Measurements from ENCODE around the gene MED15.

MED15 gene

DNA sequence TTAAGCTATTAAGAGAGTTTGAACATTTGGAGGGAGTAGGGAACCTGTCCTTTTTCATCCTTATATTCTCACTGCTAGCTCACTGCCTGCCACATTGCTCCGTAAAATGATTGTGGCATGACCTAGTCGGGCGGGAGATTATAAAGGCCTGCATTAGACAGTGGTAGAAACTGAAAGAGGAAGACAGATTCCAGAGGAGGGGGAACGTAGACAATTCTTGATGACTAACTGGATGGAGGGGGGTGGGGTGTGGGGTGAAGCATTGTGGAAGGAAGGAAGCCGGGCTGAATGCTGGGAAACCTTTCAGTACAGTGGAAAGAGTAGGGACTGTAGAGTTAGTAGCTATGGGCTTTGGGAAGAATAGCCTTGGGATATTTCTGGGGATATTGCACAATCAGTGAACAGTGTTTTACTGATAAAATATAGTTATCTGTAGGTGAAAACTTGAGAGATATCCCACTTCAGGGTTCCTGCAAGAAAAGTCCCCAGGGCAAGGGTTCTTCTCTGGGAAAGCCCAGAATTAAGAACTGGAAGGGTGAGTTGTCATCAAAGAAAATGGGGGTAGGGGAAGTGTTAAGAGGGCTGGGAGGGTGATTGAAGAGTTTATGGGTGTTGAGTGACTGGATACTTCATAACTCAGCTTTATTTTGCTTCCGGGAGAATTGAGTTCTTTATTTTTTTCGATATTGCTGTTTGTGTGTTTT is 2.1 kb downstream of the MED15 start:
- peak; percentile 92 for DNase-seq (ENCODE audit: low spot score)

DNA sequence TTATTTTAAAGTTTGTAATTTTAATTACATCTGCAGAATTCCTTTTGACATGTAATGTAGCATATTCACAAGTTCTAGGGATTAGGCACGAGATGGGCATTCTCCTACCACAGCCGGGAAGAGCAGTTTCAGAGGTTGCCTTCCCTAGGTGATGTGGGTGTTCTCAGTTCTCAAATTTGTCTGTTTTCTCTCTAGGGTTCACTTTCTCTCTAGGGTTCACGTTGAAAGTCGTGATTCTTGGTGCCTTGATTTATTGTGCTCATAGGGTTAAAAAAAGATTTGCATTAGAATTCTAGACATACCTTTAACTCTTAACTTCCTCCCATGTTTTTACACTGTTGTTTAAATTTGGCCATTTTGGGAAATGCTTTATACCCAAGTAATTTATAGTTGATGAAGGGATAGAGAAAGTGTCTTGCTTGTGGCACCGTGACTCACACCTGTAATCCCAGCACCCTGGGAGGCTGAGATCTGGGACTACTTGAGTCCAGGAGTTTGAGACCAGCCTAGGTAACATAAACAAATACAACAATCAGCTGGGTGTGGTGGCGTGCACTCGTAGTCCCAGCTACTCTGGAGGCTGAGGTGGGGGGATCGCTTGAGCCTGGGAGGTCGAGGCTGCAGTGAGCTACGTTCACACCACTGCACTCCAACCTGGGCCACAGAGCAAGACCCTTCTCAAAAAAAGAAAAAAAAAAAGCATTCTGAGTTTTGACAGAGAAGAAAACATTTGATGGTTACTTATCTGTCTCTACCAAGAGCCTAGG is 3.6 kb downstream of the MED15 start:
- DNase-seq (ENCODE audit: low spot score), result no peak

DNA sequence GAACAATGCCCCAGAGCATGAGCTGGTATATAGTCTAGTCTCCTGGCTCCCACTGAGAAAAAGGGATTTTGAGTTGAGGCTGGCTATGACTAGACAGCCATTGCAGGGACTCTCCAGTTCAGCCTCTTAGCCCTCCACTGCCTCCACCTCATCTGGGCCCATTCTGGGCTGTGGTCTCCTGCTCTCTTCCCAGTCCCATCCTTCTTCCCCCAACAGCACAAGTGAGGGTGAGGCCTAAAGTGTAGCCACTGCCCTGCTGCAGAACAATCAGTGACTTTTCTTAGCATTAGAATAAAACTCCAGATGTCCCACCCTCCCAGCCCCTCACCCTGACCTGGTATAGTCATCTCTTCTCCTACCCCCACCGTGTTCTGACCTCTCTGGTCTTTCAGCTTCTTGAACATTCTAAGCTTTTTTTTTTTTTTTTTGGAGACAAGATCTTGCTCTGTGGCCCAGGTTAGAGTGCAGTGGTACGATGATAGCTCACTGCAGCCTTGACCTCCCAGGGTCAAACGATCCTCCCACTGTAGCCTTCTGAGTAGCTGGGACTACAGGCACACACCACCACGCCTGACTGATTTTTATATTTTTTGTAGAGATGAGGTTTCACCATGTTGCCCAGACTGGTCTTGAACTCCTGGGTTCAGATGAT is 4.3 kb downstream of the MED15 start:
- DNase-seq (ENCODE audit: low spot score), result no peak

DNA sequence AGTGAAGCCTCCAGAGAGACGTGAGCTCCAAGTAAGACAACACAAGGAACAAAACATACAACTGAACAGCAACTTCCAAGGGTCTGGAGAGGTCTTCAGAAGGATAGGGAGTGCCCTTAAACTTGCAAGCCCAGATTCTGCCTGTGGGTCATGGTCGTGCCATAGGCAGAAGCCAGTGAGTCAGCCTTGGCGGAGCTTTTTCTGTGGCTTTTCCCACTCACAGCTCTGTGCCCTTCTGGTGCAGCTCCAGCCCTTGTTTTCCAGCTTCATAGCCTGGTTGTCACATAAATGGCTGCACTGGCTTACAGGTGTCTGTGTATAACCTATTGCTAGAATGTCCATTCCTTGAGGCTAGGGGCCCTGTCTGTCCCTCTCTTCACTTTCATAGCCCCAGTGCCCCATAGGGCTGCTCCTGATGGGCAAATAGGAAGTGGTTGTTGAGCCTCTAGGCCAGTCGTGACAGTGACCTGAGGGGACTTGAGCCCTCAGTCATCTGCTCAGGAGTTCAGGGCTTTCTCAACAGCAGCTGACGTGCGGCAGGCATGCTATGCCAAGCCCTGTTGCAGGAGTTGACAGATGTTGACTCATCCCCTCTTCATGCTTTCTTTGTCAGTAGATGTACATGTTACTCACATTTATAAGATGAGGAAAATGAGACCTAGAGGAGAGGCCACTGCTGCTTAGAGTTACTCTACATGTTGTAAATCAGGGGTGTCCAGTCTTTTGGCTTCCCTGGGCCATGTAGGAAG is 7.4 kb downstream of the MED15 start:
- peak; percentile 83 for DNase-seq (ENCODE audit: low spot score)

DNA sequence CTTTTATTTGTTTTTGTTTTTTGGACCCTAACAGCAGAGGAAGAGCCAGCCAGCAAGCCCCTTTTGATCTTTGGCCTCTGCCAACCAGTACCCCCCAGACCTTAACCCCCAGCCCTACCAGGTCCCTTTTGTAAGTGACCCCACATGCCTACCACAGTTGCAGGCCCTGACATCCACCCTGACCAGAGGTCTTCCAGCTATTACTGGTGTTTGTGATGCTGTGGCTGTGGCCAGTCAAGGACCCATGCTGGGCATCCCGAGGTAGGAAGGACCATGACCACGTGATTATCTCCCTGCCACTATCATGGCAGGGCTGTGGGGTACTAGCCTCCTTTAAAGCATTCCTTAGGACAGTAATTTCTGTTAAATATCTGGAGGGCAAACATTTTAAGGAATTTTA is 9.0 kb downstream of the MED15 start:
- DNase-seq (ENCODE audit: low spot score), result no peak

DNA sequence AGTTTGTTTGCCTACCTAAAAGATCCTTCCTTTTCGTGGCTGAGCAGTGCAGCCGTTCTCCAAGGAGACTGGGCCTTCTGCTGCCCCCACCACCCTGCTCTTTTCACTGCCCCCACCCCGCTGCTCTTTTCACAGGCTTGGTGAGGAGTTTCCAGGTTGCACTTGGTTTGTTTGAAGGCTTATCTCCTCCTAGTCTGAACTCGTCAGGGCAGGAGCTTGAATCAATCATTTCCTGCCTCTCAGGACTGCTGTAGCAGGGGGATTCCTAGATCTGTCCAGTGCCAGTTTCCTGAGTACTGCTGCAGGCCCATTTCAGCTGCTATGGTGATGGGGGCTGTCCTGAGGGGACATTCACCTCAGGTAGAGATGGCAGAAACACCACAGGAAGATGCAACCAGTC is 10.0 kb downstream of the MED15 start:
- no peak for DNase-seq (ENCODE audit: low spot score)

DNA sequence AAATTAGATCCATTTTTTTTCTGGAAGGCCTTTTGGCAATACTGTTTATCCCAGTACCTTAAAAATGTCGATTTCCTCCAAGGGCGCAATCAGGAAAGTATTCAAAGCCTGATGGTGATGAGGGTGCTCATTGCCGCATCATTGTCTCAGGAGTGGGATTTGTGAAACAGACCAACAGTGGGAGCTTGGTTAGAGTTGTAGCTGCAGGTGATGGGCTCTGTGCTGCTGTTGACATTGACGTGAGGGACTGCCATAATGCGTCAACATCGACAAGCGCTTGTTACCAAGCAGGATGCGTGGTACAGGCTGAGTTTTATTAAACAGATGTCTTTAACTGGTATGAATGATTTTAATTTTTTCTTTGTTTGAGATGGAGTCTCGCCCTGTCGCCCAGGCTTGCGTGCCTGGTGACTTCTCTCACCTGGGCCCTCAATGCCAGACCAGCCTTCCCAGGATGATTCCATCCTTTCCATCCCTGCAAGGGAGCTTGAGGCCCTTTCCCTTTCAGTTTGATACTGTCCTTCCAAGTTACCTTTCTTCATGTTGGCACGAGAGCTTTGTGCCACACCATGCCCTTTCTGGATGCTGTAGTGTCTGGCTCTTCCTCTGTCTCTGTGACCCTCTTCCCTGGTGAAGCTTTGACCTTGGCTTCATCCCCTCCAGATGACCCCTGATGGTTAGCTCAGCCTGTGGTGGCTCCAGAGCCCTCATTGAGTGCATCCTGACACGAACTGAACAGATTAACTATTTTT is 10.6 kb downstream of the MED15 start:
- DNase-seq (ENCODE audit: low spot score), result no peak

DNA sequence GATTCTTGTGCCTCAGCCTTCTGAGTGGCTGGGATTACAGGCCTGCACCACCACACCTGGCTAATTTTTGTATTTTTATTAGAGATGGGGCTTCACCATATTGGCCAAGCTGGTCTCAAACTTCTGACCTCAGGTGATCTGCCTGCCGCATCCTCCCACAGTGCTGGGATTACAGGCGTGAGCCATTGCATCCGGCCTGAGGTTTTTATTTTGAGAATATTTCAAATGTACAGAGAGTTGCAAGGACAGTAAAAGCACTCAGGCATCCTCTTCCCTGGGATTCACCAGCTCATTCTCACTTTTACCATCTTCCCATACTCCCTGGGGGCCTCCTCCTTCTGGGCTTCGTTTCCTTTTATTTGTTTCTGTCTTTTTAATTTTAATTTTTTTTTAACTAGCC is 12.1 kb downstream of the MED15 start:
- DNase-seq (ENCODE audit: low spot score), result no peak

DNA sequence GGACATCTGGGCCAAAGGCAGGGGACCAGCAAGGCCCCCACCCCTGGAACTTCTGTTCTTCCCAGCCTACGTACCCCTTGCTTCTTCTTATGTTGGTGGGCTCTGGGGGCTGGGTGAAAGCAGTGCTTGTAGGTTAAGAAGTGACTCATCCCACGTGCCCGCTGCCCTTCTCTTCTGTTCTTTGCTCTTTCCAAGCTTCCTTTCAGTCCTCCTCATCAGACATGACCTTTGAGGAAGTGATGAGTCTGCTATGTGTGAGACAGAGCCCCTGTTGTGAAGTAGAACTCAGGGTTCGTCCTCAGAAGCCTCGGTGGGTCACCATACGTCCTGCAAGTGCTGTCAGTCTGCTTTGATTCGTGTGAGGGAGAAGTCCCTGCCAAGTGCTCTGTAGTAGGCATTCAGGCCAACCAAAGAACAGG is 12.7 kb downstream of the MED15 start:
- no peak for DNase-seq (ENCODE audit: low spot score)

DNA sequence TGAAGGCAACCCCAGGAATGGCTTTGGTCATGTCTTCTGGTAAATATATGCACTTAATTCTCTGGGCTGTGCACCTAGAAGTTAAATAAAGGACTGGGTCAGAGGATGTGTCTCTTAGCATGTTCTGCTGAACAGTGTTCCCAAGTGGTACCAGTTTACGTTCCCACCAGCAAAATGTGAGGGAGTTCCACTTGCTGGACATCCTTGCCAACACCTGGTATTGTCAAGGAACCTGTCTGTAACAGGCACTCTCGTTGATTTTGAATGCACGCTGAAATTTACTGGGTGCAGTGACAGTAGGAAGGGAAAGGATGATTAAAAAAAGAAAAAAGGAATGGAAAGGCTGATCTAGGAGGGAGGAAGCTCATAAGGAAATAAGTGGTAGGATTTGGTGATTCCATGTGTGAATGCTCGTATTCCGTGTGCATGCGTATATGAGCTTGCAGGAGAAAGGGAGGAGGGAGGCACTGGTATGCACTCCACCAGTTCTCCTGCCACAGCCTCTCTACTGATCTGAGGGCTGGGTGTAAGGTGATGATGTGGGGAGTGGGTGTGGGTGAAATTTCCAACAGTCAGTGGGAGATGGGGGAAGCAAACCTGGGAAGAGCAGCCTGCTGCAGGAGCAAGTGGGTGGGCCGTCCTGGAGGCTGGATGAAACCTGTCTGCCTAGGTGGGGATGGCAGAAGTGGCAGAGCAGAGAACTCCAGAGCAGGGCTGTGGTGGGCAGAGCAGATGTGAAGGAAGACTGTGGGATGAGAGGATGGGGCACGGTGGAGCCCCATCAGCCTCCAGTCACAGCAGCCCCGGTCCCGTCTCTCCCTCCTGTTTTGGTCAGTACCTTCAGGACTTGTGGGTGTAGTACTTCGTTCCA is 15.0 kb downstream of the MED15 start:
- no peak for DNase-seq (ENCODE audit: low spot score)

DNA sequence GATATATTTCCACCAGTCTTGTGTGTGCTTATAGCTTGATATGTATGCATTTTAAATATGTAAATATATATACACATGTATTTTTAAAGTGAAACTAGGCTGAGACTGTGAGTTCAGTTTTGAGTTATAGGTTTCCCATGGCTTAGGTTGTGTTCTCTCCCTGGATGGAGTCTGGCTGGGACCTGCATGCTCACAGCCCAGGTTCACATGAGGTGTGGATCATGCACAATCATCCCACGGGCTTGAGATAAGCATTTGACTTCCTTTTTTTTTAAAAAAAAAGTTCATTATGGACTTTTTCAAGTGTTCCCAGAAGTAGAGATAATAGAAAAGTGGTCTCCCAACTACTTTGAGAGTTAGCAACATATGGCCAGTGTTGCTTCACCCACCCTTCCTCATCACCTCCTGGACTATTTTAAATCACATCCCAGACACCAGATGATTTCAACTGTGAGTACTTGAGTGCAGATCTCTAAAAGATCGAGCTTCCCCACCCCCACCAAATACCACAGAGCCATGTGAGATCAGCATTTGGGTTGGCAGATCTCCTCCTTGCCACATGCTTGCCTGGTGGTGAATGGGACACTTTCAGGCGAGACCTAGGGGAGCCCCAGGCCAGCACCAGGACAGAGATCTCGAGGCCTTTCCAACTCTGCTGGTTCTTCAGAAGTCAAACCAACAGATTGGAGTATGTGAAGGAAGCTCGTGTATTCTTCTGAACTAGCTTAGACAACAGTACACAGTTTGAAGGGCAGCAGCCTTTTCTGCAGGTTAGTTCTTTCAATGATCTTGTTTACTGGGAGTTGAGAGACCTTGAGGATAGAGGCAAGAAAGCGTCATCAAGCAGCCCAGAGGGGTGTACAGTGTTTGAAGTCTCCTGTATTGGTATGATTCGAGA is 15.9 kb downstream of the MED15 start:
- DNase-seq (ENCODE audit: low spot score), result no peak

DNA sequence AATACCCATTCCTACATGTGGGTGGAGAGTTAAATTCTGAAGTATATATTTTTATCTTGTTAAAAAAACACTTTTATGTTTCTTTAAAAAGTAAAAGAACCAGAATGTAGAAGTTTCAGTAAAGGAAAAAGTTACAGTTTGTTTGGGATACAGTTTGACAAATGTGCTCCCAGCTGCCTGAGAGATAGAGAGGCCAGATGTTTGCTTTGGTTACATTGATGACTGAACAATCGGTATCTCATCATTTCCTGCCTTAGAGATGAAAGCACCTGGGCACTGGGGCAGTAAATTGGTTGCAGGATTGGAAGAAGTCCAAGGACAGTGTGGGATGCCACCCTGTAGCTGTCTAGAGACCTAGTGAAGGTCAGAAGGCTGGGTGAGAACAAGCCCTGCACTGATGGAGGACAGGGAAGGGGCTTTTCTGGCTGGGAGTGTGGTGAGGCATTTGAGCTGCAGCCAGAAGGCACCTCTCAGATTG is 16.6 kb downstream of the MED15 start:
- DNase-seq (ENCODE audit: low spot score), result no peak

DNA sequence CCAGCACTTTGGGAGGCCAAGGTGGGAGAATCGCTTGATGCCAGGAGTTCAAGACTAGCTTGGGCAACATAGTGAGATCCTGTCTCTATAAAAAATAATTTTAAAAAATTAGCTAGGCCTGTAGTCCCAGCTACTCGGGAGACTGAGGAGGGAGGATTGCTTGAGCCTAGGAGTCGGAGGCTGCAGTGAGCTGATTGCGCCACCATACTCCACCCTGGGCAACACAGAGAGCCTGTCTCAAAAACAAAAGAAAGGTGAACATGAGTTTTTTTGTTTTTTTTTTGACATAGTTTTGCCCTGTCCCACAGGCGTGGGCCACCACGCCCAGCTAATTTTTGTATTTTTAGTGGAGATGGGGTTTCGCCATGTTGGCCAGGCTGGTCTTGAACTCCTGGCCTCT is 17.6 kb downstream of the MED15 start:
- DNase-seq (ENCODE audit: low spot score), result no peak

DNA sequence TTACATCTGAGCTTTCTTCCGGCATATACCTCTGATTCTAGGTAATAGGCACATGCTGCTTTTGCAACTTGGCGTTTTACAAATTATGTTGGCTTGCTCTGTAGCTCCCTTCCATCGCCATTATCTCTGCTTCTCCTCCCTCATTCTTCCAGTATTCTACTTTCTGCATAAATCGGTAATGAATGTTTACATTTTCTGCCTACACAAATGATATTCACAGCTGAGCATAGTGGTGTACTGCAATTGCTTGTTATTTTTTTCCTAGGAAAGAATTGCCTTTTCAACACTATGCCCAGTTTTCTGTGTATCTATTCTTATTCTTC is 18.9 kb downstream of the MED15 start:
- DNase-seq (ENCODE audit: low spot score), result no peak

DNA sequence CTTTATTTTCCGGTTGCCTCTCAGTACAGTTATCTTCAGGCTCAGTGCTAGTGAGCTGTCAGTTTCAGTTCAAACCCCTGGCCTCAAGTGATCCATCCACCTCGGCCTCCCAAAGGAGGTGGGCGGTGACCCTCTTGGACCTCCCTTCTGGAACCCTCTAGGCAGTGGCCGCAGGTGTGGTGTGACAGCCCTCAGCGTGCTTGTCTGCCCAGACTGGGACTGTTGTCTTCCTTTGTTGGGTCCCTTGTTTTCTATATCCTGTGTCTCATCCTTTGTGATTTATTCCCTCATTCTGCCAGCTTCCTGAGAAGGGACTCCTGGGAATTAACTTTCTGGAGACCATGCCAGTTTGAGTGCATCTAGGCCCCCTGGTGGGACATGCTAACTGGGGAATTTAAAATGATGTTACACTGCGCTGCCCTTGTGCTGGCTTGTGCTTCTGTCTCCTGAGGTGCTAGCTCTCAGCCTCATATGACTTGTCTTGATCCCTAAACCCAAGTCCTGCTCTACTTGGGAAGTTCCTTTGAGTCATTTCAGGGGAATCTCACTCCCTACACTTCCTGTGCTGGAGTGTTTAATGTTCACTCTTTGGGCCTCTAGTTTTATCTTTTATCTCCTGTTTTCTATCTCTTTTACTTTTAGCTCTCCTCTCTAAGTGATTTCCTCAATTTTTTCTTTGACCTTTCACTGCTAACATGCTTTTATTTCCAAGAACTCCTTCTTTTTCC is 19.4 kb downstream of the MED15 start:
- DNase-seq (ENCODE audit: low spot score), result peak; percentile 77

DNA sequence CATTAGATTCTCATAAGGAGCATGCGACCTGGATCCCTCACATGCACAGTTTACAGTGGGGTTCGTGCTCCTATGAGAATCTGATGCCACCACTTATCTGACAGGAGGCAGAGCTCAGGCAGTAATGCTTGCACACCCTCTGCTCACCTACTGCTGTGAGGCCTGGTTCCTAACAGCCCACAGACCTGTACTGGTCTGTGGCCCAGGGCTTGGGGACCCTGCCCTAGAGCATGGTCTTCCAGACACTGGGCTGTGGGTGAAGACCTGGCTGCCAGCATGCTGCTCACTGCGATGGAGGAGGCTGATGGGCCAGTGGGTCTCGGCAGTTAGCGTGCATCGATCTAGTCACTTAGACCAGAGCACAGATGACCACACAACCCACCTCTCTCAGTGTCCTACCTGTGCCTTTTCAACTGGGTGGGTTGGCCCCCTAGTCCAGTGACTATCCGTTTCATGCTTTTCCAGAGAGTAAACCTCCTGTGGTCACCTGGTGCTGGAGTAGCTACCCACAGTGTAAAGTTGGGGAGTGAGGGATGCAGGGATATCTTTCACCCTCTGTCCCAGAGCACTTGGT is 21.1 kb downstream of the MED15 start:
- no peak for DNase-seq (ENCODE audit: low spot score)

DNA sequence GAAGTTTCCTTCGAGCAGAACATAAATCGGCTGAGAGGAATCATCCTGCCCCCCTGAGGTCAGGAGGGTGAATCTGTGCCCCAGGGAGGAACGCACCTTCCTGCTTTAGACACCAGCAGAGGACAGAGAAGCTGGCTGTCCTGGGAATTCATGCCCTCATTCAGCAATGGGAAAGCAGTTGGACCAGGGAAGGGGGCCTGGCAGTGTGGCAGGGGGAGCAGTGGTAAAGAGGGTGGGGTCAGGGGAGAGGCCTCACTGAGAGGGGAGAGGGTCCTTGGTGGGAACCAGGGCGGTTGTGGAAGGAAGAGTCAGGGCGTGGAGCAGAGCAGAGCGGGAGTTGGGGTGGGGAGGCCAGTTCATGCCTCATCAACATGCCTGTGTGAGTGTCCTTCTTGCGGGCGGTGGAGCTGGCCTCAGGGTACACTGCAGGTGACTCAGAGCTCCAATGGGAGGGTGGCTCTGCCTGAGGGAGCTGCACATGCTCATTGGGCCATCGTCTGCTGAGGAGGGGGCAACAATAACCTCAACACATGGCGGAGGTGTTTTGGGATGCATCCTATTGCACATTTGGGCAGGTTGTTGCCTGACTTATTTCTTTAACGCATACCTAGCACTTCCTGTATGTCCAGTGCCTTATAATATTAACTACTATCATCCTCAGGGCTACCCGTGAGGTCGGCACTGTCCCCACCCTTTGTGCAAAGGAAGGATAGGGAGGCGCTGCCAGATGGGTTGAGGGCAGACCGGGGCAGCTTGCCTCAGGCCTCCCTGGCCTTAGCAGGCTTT is 23.2 kb downstream of the MED15 start:
- peak; percentile 88 for DNase-seq (ENCODE audit: low spot score)

DNA sequence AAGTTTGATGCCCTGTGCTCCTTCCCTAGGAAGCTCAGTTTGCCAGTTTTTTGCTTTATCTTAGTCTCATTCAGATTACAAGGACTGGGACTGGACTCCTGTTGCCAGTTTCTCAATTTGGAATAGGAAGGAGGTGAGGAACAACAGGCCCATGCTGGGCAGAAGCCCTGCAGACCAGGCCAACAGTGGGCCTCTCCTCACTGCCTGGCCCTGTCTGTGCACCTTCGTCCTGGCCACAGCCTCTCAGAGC is 23.7 kb downstream of the MED15 start:
- DNase-seq (ENCODE audit: low spot score), result no peak

All from hepatic stellate cell (primary cell).